A673 (cell line): ENCODE data around the gene JAML. TPM values are rescaled to one million over a fixed set of nuclear protein-coding genes. Genes with fewer than 3 reads are reported as not detected.

Experiments used
- BruUV-seq: library from RNA; stranded (reverse); fragments of 400-500 nt; replicated peaks from 2 replicates; lab custom pipeline; 2021; lab: Mats Ljungman, UMichigan
- CTCF ChIA-PET: fragments of 300-600 bp; sonication (Branson Sonifier 250); formaldehyde crosslinking; loops from one replicate; lab custom pipeline; 2022; ENCODE audit warnings: antibody characterized with exemption; lab: Charles Lee
- POLR2A ChIA-PET: fragments of 300-600 bp; sonication (Branson Sonifier 250); formaldehyde crosslinking; loops from one replicate; lab custom pipeline; 2022; ENCODE audit warnings: antibody characterized with exemption; ENCODE audit not compliant: low non-redundant PET; lab: Charles Lee
- DNase-seq: peaks from one replicate; pipeline ENCODE4 v3.0.0-alpha.2; 2015; ENCODE audit warnings: low spot score
- H3K27ac ChIP-seq: fragments of 200-600 bp; sonication (generic); 2 replicates; pipeline ENCODE4 v1.5.1; 2016; ENCODE audit warnings: mixed run types, low read depth, mild to moderate bottlenecking, mixed read lengths, antibody characterized with exemption, low read length; ENCODE audit not compliant: poor library complexity, severe bottlenecking
- H3K27me3 ChIP-seq: fragments of 200-600 bp; sonication (generic); replicated peaks from 2 replicates; pipeline ENCODE4 v1.6.1; 2017; ENCODE audit warnings: mixed run types, low read depth, mild to moderate bottlenecking, mixed read lengths, antibody characterized with exemption, low read length; ENCODE audit not compliant: insufficient read depth, poor library complexity
- H3K36me3 ChIP-seq: fragments of 200-600 bp; sonication (generic); 2 replicates; pipeline ENCODE4 v1.6.1; 2016; ENCODE audit warnings: mixed run types, mild to moderate bottlenecking, mixed read lengths, antibody characterized with exemption, low read length; ENCODE audit not compliant: insufficient read depth, poor library complexity, severe bottlenecking
- H3K4me1 ChIP-seq: fragments of 200-600 bp; sonication (generic); 2 replicates; pipeline ENCODE4 v1.6.1; 2017; ENCODE audit warnings: mixed run types, mild to moderate bottlenecking, mixed read lengths, antibody characterized with exemption, low read length; ENCODE audit not compliant: insufficient read depth, poor library complexity, severe bottlenecking
- H3K4me3 ChIP-seq: fragments of 200-600 bp; sonication (generic); 2 replicates; pipeline ENCODE4 v1.5.1; 2016; ENCODE audit warnings: low read depth, mixed run types, mild to moderate bottlenecking, mixed read lengths, low read length; ENCODE audit not compliant: poor library complexity, severe bottlenecking
- H3K9me3 ChIP-seq: fragments of 200-600 bp; sonication (generic); 2 replicates; pipeline ENCODE4 v1.6.1; 2016; ENCODE audit warnings: mixed run types, low read depth, mild to moderate bottlenecking, mixed read lengths, antibody characterized with exemption, low read length; ENCODE audit not compliant: poor library complexity, severe bottlenecking
- CTCF ChIP-seq: fragments of 300-800, 200-600 bp; sonication (generic); conservative IDR thresholded peaks from 2 replicates; pipeline ENCODE4 v1.5.1; 2017; ENCODE audit warnings: low read depth, mild to moderate bottlenecking, antibody characterized with exemption, low read length, moderate library complexity, mixed read lengths
- EZH2 ChIP-seq: fragments of 200-600 bp; sonication (generic); IDR thresholded peaks from 2 replicates; pipeline ENCODE4 v1.6.1; 2017; ENCODE audit warnings: borderline replicate concordance, low read depth, mild to moderate bottlenecking, mixed read lengths, antibody characterized with exemption, low read length; ENCODE audit not compliant: poor library complexity, severe bottlenecking
- intact Hi-C: fragments of 100-400 bp; cut with micrococcal nuclease; formaldehyde crosslinking; loops from one replicate; pipeline ENCODE4 v1.10.0; 2022; ENCODE audit not compliant: unreplicated experiment
- total RNA-seq: library from RNA; stranded (reverse); gene quantifications from 2 replicates; pipeline ENCODE4 v1.2.3, GENCODE V29; 2021

JAML gene
- total RNA-seq, 1 experiment from 2014 or later, result not detected

GRCh38 chr11:118227865-118228785, 3.3 kb upstream of the JAML start:
- DNase-seq, result no peak
- no peak overlapping the region for H3K4me3 ChIP-seq
- no peaks in the 10 kb centered on the region for H3K9me3 ChIP-seq
- no peaks in the 10 kb centered on the region for H3K4me1 ChIP-seq
- POLR2A ChIA-PET, result no interaction called here
- intact Hi-C loops, result no loop called here
- H3K36me3 ChIP-seq, result no peaks in the 10 kb centered on the region
- CTCF ChIA-PET, result no interaction called here
- no TSS peak for BruUV-seq
- TF ChIP-seq CTCF (no peak), EZH2 (no peak)
- no peak overlapping the region for H3K27ac ChIP-seq
- H3K27me3 ChIP-seq, result peaks cover 46% of the 10 kb centered on the region

- TF ChIP-seq EZH2, result no peak
- TF ChIP-seq CTCF, result no peak
- ChIA-PET CTCF (no interaction called here), POLR2A (no interaction called here)
- Histone ChIP-seq H3K27ac (no peak overlapping the region), H3K36me3 (no peaks in the 10 kb centered on the region), H3K27me3 (peaks cover 59% of the 10 kb centered on the region), H3K4me3 (no peak overlapping the region), H3K4me1 (no peaks in the 10 kb centered on the region), H3K9me3 (no peaks in the 10 kb centered on the region)
- DNase-seq, result no peak
- intact Hi-C loops, result no loop called here
- no TSS peak for BruUV-seq
These were observed 2.0 kb upstream of the JAML start for GRCh38 chr11:118226781-118227180.

GRCh38 chr11:118226296-118226695, 1.5 kb upstream of the JAML start:
- Histone ChIP-seq H3K27me3 (peaks cover 59% of the 10 kb centered on the region), H3K27ac (no peak overlapping the region), H3K4me3 (no peak overlapping the region), H3K36me3 (no peaks in the 10 kb centered on the region), H3K4me1 (no peaks in the 10 kb centered on the region), H3K9me3 (no peaks in the 10 kb centered on the region)
- DNase-seq, result peak; percentile 22
- CTCF ChIA-PET, result no interaction called here
- POLR2A ChIA-PET, result no interaction called here
- no TSS peak for BruUV-seq
- intact Hi-C loops, result no loop called here
- TF ChIP-seq EZH2 (no peak), CTCF (0 out of 2 replicates have a peak, but pooled peaks have one; percentile 13)
